ENCODE measurements around the gene DPP3.

GRCh38 chr11:66494458-66494857, 14.2 kb downstream of the DPP3 start:
- TF ChIP-seq, protein P1, sequence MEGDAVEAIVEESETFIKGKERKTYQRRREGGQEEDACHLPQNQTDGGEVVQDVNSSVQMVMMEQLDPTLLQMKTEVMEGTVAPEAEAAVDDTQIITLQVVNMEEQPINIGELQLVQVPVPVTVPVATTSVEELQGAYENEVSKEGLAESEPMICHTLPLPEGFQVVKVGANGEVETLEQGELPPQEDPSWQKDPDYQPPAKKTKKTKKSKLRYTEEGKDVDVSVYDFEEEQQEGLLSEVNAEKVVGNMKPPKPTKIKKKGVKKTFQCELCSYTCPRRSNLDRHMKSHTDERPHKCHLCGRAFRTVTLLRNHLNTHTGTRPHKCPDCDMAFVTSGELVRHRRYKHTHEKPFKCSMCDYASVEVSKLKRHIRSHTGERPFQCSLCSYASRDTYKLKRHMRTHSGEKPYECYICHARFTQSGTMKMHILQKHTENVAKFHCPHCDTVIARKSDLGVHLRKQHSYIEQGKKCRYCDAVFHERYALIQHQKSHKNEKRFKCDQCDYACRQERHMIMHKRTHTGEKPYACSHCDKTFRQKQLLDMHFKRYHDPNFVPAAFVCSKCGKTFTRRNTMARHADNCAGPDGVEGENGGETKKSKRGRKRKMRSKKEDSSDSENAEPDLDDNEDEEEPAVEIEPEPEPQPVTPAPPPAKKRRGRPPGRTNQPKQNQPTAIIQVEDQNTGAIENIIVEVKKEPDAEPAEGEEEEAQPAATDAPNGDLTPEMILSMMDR (IDR thresholded peaks at IDR 0.05; ENCODE audit: insufficient read depth, low read depth, low read length): no peak
- no peak for TF ChIP-seq EZH2 (IDR thresholded peaks at IDR 0.05; ENCODE audit: insufficient read depth, low read length)
